ENCODE results near the gene ING4. TPM values are rescaled to one million over a fixed set of nuclear protein-coding genes. Genes with fewer than 3 reads are reported as not detected.

Gene ING4
- total and polyA plus RNA-seq, 2 of the 13 experiments (the other 11 are each of a cell fraction or from before 2014, with no cell fraction given) = 14.4 to 32.4 TPM

DNA sequence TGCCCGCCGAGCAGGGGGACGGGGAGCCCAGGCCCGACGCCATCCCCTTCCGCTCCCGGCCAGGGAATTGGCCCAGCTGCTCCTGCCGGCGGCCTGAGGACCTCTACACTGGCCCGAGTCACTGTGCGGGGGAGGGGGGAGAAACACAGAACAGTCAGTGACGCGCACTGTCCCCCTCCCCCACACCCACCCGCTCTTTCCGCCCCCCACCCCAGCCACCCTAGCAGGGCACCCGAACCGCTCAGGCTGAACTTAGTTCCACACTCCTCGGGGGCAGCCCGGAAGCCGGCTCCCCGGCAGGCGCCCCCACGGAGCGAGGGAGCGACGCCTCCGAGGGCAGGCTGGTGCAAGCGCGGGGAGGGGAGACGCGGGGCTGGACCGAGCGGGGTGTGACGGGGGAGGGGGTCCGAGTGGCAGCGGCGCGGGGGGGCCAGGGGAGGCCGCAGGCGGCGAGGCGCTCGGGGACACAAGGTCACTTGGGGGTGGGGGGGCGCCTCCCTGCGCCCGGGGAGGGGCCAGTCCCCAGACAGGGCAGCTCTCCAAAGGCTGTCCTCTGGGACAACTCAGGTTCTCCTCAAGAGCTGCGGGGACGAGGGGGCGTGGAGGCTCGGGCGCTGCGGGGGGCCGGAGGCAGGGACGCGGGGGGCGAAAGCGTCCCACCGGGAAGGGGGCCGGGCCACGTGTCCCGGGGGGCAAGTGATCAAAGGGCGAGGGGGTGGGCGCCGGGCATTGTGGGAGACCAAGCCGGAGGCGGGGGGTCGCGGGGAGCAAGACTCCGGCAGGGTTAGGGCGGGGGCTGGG, 56.4 kb downstream of the ING4 start (continued):
- TF ChIP-seq, protein P1, sequence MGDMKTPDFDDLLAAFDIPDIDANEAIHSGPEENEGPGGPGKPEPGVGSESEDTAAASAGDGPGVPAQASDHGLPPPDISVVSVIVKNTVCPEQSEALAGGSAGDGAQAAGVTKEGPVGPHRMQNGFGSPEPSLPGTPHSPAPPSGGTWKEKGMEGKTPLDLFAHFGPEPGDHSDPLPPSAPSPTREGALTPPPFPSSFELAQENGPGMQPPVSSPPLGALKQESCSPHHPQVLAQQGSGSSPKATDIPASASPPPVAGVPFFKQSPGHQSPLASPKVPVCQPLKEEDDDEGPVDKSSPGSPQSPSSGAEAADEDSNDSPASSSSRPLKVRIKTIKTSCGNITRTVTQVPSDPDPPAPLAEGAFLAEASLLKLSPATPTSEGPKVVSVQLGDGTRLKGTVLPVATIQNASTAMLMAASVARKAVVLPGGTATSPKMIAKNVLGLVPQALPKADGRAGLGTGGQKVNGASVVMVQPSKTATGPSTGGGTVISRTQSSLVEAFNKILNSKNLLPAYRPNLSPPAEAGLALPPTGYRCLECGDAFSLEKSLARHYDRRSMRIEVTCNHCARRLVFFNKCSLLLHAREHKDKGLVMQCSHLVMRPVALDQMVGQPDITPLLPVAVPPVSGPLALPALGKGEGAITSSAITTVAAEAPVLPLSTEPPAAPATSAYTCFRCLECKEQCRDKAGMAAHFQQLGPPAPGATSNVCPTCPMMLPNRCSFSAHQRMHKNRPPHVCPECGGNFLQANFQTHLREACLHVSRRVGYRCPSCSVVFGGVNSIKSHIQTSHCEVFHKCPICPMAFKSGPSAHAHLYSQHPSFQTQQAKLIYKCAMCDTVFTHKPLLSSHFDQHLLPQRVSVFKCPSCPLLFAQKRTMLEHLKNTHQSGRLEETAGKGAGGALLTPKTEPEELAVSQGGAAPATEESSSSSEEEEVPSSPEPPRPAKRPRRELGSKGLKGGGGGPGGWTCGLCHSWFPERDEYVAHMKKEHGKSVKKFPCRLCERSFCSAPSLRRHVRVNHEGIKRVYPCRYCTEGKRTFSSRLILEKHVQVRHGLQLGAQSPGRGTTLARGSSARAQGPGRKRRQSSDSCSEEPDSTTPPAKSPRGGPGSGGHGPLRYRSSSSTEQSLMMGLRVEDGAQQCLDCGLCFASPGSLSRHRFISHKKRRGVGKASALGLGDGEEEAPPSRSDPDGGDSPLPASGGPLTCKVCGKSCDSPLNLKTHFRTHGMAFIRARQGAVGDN (CRISPR knock-in tag; IDR thresholded peaks at IDR 0.05) = peak; percentile 25; the same call in 1 of the 2 replicates
- no peak for TF ChIP-seq TMF1 (CRISPR knock-in tag; IDR thresholded peaks at IDR 0.05; ENCODE audit: low read depth)
- TF ChIP-seq ZNF296 (CRISPR knock-in tag; conservative IDR thresholded peaks at IDR 0.05) = no peak
- TF ChIP-seq PHF8 (CRISPR knock-in tag; IDR thresholded peaks at IDR 0.05) = no peak; the same call in 1 of the 2 replicates
- no peak for TF ChIP-seq CEBPB (IDR thresholded peaks at IDR 0.05; ENCODE audit: borderline replicate concordance, low read depth, low read length)
- 0 out of 2 replicates have a peak, but pooled peaks have one; percentile 9 for TF ChIP-seq ZNF772 (CRISPR knock-in tag; IDR thresholded peaks at IDR 0.05)
- TF ChIP-seq ZNF878 (CRISPR knock-in tag; IDR thresholded peaks at IDR 0.05) = no peak
- no peak for TF ChIP-seq ZNF644 (CRISPR knock-in tag; IDR thresholded peaks at IDR 0.05; ENCODE audit: low read depth)
- TF ChIP-seq NBN (conservative IDR thresholded peaks at IDR 0.05) = no peak
- TF ChIP-seq RORA (CRISPR knock-in tag; IDR thresholded peaks at IDR 0.05) = no peak
- no peak for TF ChIP-seq HNRNPUL1 (IDR thresholded peaks at IDR 0.05; ENCODE audit: low read depth, low read length)
- TF ChIP-seq, protein P2, sequence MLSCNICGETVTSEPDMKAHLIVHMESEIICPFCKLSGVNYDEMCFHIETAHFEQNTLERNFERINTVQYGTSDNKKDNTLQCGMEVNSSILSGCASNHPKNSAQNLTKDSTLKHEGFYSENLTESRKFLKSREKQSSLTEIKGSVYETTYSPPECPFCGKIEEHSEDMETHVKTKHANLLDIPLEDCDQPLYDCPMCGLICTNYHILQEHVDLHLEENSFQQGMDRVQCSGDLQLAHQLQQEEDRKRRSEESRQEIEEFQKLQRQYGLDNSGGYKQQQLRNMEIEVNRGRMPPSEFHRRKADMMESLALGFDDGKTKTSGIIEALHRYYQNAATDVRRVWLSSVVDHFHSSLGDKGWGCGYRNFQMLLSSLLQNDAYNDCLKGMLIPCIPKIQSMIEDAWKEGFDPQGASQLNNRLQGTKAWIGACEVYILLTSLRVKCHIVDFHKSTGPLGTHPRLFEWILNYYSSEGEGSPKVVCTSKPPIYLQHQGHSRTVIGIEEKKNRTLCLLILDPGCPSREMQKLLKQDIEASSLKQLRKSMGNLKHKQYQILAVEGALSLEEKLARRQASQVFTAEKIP (CRISPR knock-in tag; IDR thresholded peaks at IDR 0.05; ENCODE audit: borderline replicate concordance) = no peak
- TF ChIP-seq, protein P3, sequence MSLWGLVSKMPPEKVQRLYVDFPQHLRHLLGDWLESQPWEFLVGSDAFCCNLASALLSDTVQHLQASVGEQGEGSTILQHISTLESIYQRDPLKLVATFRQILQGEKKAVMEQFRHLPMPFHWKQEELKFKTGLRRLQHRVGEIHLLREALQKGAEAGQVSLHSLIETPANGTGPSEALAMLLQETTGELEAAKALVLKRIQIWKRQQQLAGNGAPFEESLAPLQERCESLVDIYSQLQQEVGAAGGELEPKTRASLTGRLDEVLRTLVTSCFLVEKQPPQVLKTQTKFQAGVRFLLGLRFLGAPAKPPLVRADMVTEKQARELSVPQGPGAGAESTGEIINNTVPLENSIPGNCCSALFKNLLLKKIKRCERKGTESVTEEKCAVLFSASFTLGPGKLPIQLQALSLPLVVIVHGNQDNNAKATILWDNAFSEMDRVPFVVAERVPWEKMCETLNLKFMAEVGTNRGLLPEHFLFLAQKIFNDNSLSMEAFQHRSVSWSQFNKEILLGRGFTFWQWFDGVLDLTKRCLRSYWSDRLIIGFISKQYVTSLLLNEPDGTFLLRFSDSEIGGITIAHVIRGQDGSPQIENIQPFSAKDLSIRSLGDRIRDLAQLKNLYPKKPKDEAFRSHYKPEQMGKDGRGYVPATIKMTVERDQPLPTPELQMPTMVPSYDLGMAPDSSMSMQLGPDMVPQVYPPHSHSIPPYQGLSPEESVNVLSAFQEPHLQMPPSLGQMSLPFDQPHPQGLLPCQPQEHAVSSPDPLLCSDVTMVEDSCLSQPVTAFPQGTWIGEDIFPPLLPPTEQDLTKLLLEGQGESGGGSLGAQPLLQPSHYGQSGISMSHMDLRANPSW (CRISPR knock-in tag; IDR thresholded peaks at IDR 0.05; ENCODE audit: borderline replicate concordance) = no peak
- no peak for TF ChIP-seq GLI4 (CRISPR knock-in tag; IDR thresholded peaks at IDR 0.05; ENCODE audit: borderline replicate concordance)
- no peak for TF ChIP-seq THYN1 (CRISPR knock-in tag; IDR thresholded peaks at IDR 0.05; ENCODE audit: borderline replicate concordance, low read depth)
- TF ChIP-seq ZNF749 (CRISPR knock-in tag; IDR thresholded peaks at IDR 0.05; ENCODE audit: borderline replicate concordance) = no peak
- TF ChIP-seq FOXA1 (IDR thresholded peaks at IDR 0.05) = no peak
- no peak for TF ChIP-seq FOXA1 (CRISPR knock-in tag; IDR thresholded peaks at IDR 0.05)
- TF ChIP-seq HCFC1 (IDR thresholded peaks at IDR 0.05; ENCODE audit: low read depth, low read length) = no peak
- TF ChIP-seq, protein P4, sequence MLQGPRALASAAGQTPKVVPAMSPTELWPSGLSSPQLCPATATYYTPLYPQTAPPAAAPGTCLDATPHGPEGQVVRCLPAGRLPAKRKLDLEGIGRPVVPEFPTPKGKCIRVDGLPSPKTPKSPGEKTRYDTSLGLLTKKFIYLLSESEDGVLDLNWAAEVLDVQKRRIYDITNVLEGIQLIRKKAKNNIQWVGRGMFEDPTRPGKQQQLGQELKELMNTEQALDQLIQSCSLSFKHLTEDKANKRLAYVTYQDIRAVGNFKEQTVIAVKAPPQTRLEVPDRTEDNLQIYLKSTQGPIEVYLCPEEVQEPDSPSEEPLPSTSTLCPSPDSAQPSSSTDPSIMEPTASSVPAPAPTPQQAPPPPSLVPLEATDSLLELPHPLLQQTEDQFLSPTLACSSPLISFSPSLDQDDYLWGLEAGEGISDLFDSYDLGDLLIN (CRISPR knock-in tag; IDR thresholded peaks at IDR 0.05; ENCODE audit: borderline replicate concordance) = no peak
